Left cardiac atrium (tissue), 4 donors: ENCODE results near the gene AUTS2. TPM values are rescaled to one million over a fixed set of nuclear protein-coding genes. Genes with fewer than 3 reads are reported as not detected.

Source experiments
- ATAC-seq, 2 donors: fragments of 200-7000 bp; cut with Tn5 transposase; one replicate each; pipeline ENCODE4 v1.9.1; 2020; ENCODE audit warnings: mild to moderate bottlenecking in 2 of 2, moderate library complexity in 2 of 2
- DNase-seq: peaks from one replicate; pipeline ENCODE4 v3.0.0-alpha.2; 2020
- intact Hi-C, 2 donors: fragments of 100-400 bp; cut with DNase I; formaldehyde crosslinking; loops; one replicate each; pipeline versions ENCODE4 v1.14.1 to v1.15.1; 2022 to 2023
- total RNA-seq, 2 donors: library from RNA; stranded (reverse); fragmentation: NEBNext Ultra II Directional; extraction: Animal tissue kit (Norgen Biotek cat#: 25700); gene quantifications; one replicate each; pipeline ENCODE4 v1.2.1, GENCODE V29; 2021
- donor health status: DM: no; HTN: yes; CAD: no.
- donor health status: DM: no; HTN: yes; CAD: no; lungs with severe emphysema.
- donor health status: DM: yes; HTN: yes; CAD: no.
- donor health status: Dilated cardiomyopathy.

Gene AUTS2
- total RNA-seq, 2 donors from 2014 or later: 10.5 to 15.2 TPM

- DNase-seq (no peak), ATAC-seq (no peak)
- intact Hi-C loops: no loop called here
Observed at GRCh38 chr7:70334871-70335270, 736.6 kb downstream of the AUTS2 start.

- ATAC-seq: no peak
- DNase-seq: no peak
- intact Hi-C loops: no loop called here
Observed at GRCh38 chr7:70336536-70336935, 738.3 kb downstream of the AUTS2 start.

GRCh38 chr7:70338015-70338414 is 739.7 kb downstream of the AUTS2 start:
- intact Hi-C loops: no loop called here

GRCh38 chr7:70340236-70340635 is 742.0 kb downstream of the AUTS2 start:
- no peak for DNase-seq
- no peak for ATAC-seq
- intact Hi-C loops: no loop called here

More at GRCh38 chr7:70338015-70338414, 739.7 kb downstream of the AUTS2 start:
- DNase-seq: no peak
- ATAC-seq: no peak

GRCh38 chr7:70341446-70341845 is 743.2 kb downstream of the AUTS2 start:
- intact Hi-C loops: no loop called here
- ATAC-seq: no peak
- no peak for DNase-seq

GRCh38 chr7:70343519-70343918 is 745.2 kb downstream of the AUTS2 start:
- intact Hi-C loops: no loop called here
- no peak for DNase-seq
- ATAC-seq: no peak

- ATAC-seq (no peak), DNase-seq (no peak)
- intact Hi-C loops: no loop called here
Observed at GRCh38 chr7:70344726-70345125, 746.5 kb downstream of the AUTS2 start.

- ATAC-seq (no peak), DNase-seq (no peak)
- intact Hi-C loops: no loop called here
Observed at GRCh38 chr7:70346844-70347462, 748.7 kb downstream of the AUTS2 start.

GRCh38 chr7:70347463-70348254 is 749.4 kb downstream of the AUTS2 start:
- no peak for DNase-seq
- no peak for ATAC-seq
- intact Hi-C loops: no loop called here

- ATAC-seq (peak in 1 of 2 donors; percentile 47), DNase-seq (no peak)
- intact Hi-C loops: no loop called here
Observed at GRCh38 chr7:70349031-70349430, 750.8 kb downstream of the AUTS2 start.

GRCh38 chr7:70349819-70350218 is 751.5 kb downstream of the AUTS2 start:
- DNase-seq: no peak
- intact Hi-C loops: no loop called here
- ATAC-seq: peak; percentile 78 to 88

GRCh38 chr7:70352088-70352487 is 753.8 kb downstream of the AUTS2 start:
- intact Hi-C loops: no loop called here
- DNase-seq: no peak
- ATAC-seq: no peak

- intact Hi-C loops: no loop called here
- ATAC-seq (no peak), DNase-seq (no peak)
Observed at GRCh38 chr7:70352906-70353305, 754.6 kb downstream of the AUTS2 start.

- ATAC-seq: no peak
- intact Hi-C loops: no loop called here
- DNase-seq: no peak
Observed at GRCh38 chr7:70353330-70353945, 755.2 kb downstream of the AUTS2 start.

GRCh38 chr7:70353946-70354335 is 755.7 kb downstream of the AUTS2 start:
- no peak for ATAC-seq
- intact Hi-C loops: no loop called here
- DNase-seq: no peak

GRCh38 chr7:70354409-70355169 is 756.3 kb downstream of the AUTS2 start:
- intact Hi-C loops: no loop called here

GRCh38 chr7:70355198-70356020 is 757.1 kb downstream of the AUTS2 start:
- ATAC-seq (no peak), DNase-seq (no peak)
- intact Hi-C loops: no loop called here

More at GRCh38 chr7:70354409-70355169, 756.3 kb downstream of the AUTS2 start:
- DNase-seq (no peak), ATAC-seq (no peak)

GRCh38 chr7:70356085-70356786 is 758.0 kb downstream of the AUTS2 start:
- intact Hi-C loops: no loop called here
- no peak for ATAC-seq
- DNase-seq: no peak
